Kidney (tissue), 14 donors: ENCODE results near the gene OR52B6. TPM values are rescaled to one million over a fixed set of nuclear protein-coding genes. Genes with fewer than 3 reads are reported as not detected.
"Not testable (repeated sequence)": the region's sequence is repeated elsewhere in the genome, so short reads cannot be mapped to it uniquely, and the experiment has no call there.

Experiments used
- DNase-seq, 5 donors: peaks; one replicate each; pipeline ENCODE4 v3.0.0-alpha.2; 2013 to 2020
- FAIRE-seq: peaks from 2 replicates; lab custom pipeline; 2012; peaks lifted over from hg19 to GRCh38; lab: Jason Lieb, UNC
- H3K27ac ChIP-seq, 2 donors: one replicate each; pipeline ENCODE4 v1.7.0; 2013; ENCODE audit warnings: low read depth in 2 of 2, low read length in 2 of 2, inconsistent platforms in 1 of 2
- H3K27me3 ChIP-seq: one replicate; pipeline ENCODE4 v1.7.1; 2013; ENCODE audit warnings: low read length, inconsistent platforms; ENCODE audit not compliant: control insufficient read depth, insufficient read depth
- H3K36me3 ChIP-seq, 3 donors: one replicate each; pipeline versions ENCODE4 v1.7.0 to v1.7.1; 2013; ENCODE audit warnings: low read length in 3 of 3, control low read depth in 1 of 3, inconsistent platforms in 1 of 3; ENCODE audit not compliant: insufficient read depth in 3 of 3, control insufficient read depth in 2 of 3
- H3K4me1 ChIP-seq, 3 donors: one replicate each; pipeline versions ENCODE4 v1.7.0 to v1.7.1; 2013; ENCODE audit warnings: low read length in 3 of 3, inconsistent platforms in 1 of 3, low read depth in 1 of 3; ENCODE audit not compliant: control insufficient read depth in 2 of 3, insufficient read depth in 2 of 3
- H3K4me3 ChIP-seq, 3 donors: one replicate each; pipeline versions ENCODE4 v1.7.0 to v1.8.1; 2013; ENCODE audit warnings: low read length in 3 of 3, control low read depth in 1 of 3, inconsistent platforms in 1 of 3
- H3K9ac ChIP-seq, 3 donors: one replicate each; pipeline versions ENCODE4 v1.7.0 to v1.7.1; 2013; ENCODE audit warnings: low read length in 3 of 3, control low read depth in 1 of 3, inconsistent platforms in 1 of 3
- H3K9me3 ChIP-seq, 3 donors: one replicate each; pipeline versions ENCODE4 v1.7.0 to v1.7.1; 2013; ENCODE audit warnings: low read length in 3 of 3, control low read depth in 1 of 3, inconsistent platforms in 1 of 3; ENCODE audit not compliant: control insufficient read depth in 2 of 3, insufficient read depth in 1 of 3
- intact Hi-C: fragments of 100-400 bp; cut with DNase I; formaldehyde crosslinking; loops from one replicate; pipeline ENCODE4 v1.11.1; 2022
- polyA plus RNA-seq: library from polyadenylated mRNA; stranded (reverse); fragments of 350-450 nt; fragmentation: Illumina TruSeq; extraction: RNeasy Lipid Tissue Mini Kit (QIAGEN cat#74804); gene quantifications from one replicate; pipeline ENCODE4 v1.2.3, GENCODE V29; 2014; ENCODE audit warnings: low read depth, low replicate concordance; ENCODE audit not compliant: insufficient read depth
- total RNA-seq: library from RNA; stranded (reverse); fragmentation: NEBNext Ultra II Directional; extraction: Animal tissue kit (Norgen Biotek cat#: 25700); gene quantifications from one replicate; pipeline ENCODE4 v1.2.1, GENCODE V29; 2021
- TF ChIP-seq, protein P1 (sequence below): IDR thresholded peaks from 3 replicates; pipeline ENCODE4 v1.5.1; 2012; ENCODE audit warnings: mild to moderate bottlenecking, moderate library complexity, borderline replicate concordance; ENCODE audit not compliant: insufficient read depth; ENCODE audit errors: extremely low read depth
- donor health status: control.
- donor health status: control.
- donor health status: control.
- donor health status: control.
- donor health status: control.
- donor health status: DM: yes; HTN: yes; CAD: no.
- donor health status: Normal renal cell carcinoma (clear cell type).

The OR52B6 gene
- total and polyA plus RNA-seq, 2 donors from 2014 or later: not detected

DNA sequence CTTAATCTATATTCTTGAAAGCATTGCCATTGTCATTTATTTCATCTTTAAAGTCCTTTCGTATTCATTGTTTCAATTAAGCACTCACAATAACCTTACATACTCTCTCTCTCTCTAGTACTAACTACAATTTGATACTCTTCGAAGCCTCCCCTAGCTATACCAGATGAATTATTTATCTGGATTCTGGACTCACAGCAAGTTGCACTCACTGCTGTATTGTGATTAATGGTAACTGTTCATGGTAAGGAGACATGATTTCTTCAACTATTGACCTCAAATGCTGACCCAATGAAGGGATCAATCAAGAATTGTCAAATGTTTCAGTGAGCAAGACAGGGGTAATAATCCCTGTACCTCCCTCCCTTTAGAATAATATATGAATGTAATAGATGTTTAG is 6.0 kb upstream of the OR52B6 start:
- intact Hi-C loops: no loop called here
- H3K4me1 ChIP-seq: no peaks in the 10 kb centered on the region
- H3K27me3 ChIP-seq: no peaks in the 10 kb centered on the region
- no peaks in the 10 kb centered on the region for H3K36me3 ChIP-seq
- TF ChIP-seq, protein P1, sequence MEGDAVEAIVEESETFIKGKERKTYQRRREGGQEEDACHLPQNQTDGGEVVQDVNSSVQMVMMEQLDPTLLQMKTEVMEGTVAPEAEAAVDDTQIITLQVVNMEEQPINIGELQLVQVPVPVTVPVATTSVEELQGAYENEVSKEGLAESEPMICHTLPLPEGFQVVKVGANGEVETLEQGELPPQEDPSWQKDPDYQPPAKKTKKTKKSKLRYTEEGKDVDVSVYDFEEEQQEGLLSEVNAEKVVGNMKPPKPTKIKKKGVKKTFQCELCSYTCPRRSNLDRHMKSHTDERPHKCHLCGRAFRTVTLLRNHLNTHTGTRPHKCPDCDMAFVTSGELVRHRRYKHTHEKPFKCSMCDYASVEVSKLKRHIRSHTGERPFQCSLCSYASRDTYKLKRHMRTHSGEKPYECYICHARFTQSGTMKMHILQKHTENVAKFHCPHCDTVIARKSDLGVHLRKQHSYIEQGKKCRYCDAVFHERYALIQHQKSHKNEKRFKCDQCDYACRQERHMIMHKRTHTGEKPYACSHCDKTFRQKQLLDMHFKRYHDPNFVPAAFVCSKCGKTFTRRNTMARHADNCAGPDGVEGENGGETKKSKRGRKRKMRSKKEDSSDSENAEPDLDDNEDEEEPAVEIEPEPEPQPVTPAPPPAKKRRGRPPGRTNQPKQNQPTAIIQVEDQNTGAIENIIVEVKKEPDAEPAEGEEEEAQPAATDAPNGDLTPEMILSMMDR: no peak
- no peak overlapping the region for H3K4me3 ChIP-seq
- no peaks in the 10 kb centered on the region for H3K9me3 ChIP-seq
- no peak for FAIRE-seq
- no peak for DNase-seq
- H3K9ac ChIP-seq: no peak overlapping the region
- H3K27ac ChIP-seq: no peak overlapping the region

GRCh38 chr11:5575152-5575551 is 5.5 kb upstream of the OR52B6 start:
- Histone ChIP-seq H3K4me1 (no peaks in the 10 kb centered on the region), H3K9me3 (no peaks in the 10 kb centered on the region), H3K27me3 (no peaks in the 10 kb centered on the region), H3K36me3 (no peaks in the 10 kb centered on the region), H3K4me3 (no peak overlapping the region), H3K27ac (no peak overlapping the region), H3K9ac (no peak overlapping the region)
- TF ChIP-seq, protein P1: no peak
- FAIRE-seq (no peak), DNase-seq (no peak)
- intact Hi-C loops: no loop called here

DNA sequence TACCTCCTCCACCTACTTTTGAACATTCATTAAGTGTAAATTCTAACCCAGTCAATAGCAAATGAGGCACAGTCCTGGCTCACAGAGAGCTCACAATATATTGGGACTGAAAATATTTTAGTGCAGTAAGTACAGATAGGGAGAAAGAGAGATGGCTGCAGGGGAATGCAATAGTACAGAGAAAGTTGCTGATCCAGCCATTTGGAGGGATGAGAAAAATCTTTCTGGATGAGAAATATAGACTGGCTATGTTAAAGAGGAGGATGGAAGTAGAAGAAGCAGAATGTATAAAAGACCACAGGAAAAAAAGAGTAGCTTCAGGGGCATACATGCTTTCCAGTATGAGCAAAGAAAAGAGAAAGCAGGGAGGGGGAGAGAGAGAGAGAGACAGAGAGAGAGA is 3.6 kb upstream of the OR52B6 start:
- no peaks in the 10 kb centered on the region for H3K27me3 ChIP-seq
- no peak overlapping the region for H3K27ac ChIP-seq
- TF ChIP-seq, protein P1: no peak
- no peak for DNase-seq
- intact Hi-C loops: no loop called here
- H3K9me3 ChIP-seq: no peaks in the 10 kb centered on the region
- H3K9ac ChIP-seq: no peak overlapping the region
- H3K4me1 ChIP-seq: no peaks in the 10 kb centered on the region
- H3K4me3 ChIP-seq: no peak overlapping the region
- no peak for FAIRE-seq
- H3K36me3 ChIP-seq: no peaks in the 10 kb centered on the region

DNA sequence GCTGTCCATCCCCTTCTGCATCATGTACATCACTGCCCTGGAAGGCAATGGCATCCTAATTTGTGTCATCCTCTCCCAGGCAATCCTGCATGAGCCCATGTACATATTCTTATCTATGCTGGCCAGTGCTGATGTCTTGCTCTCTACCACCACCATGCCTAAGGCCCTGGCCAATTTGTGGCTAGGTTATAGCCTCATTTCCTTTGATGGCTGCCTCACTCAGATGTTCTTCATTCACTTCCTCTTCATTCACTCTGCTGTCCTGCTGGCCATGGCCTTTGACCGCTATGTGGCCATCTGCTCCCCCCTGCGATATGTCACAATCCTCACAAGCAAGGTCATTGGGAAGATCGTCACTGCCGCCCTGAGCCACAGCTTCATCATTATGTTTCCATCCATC is 337 bp downstream of the OR52B6 start:
- no peaks in the 10 kb centered on the region for H3K27me3 ChIP-seq
- no peak for DNase-seq
- no peak overlapping the region for H3K27ac ChIP-seq
- no peaks in the 10 kb centered on the region for H3K9me3 ChIP-seq
- TF ChIP-seq, protein P1: no peak
- H3K36me3 ChIP-seq: no peaks in the 10 kb centered on the region
- H3K4me3 ChIP-seq: no peak overlapping the region
- intact Hi-C loops: no loop called here
- no peaks in the 10 kb centered on the region for H3K4me1 ChIP-seq
- H3K9ac ChIP-seq: no peak overlapping the region
- no peak for FAIRE-seq

GRCh38 chr11:5584458-5584857 is 3.8 kb downstream of the OR52B6 start:
- H3K9ac ChIP-seq, H3K27me3 ChIP-seq, H3K36me3 ChIP-seq, intact Hi-C loops, H3K4me1 ChIP-seq, H3K4me3 ChIP-seq, FAIRE-seq, DNase-seq, H3K27ac ChIP-seq, H3K9me3 ChIP-seq: not testable (repeated sequence)

DNA sequence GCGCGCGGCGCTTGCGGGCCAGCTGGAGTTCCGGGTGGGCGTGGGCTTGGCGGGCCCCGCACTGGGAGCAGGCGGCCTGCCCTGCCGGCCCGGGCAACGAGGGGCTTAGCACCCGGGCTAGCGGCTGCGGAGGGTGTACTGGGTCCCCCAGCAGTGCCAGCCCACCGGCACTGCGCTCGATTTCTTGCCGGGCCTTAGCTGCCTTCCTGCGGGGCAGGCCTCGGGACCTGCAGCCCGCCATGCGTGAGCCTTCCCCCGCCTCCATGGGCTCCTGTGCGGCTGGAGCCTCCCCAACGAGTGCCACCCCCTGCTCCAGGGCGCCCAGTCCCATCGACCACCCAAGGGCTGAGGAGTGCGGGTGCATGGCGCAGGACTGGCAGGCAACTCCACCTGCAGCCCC is 9.2 kb downstream of the OR52B6 start:
- H3K36me3 ChIP-seq, H3K27me3 ChIP-seq, H3K27ac ChIP-seq, H3K9ac ChIP-seq, H3K4me3 ChIP-seq, DNase-seq, intact Hi-C loops, H3K9me3 ChIP-seq, FAIRE-seq, H3K4me1 ChIP-seq: not testable (repeated sequence)
